Sigmoid colon (tissue), 7 donors: ENCODE results near the gene CLC. TPM values are rescaled to one million over a fixed set of nuclear protein-coding genes. Genes with fewer than 3 reads are reported as not detected.
"Not testable (repeated sequence)": the region's sequence is repeated elsewhere in the genome, so short reads cannot be mapped to it uniquely, and the experiment has no call there.

Source experiments
- DNase-seq: peaks from one replicate; pipeline ENCODE4 v3.0.0-alpha.2; 2019
- H3K27ac ChIP-seq, 4 donors: fragments of 200-600 bp; sonication (generic); one replicate each; pipeline ENCODE4 v1.5.1; 2016 to 2019; ENCODE audit warnings: mild to moderate bottlenecking in 1 of 4
- H3K27me3 ChIP-seq, 3 donors: fragments of 200-600 bp; sonication (generic); one replicate each; pipeline ENCODE4 v1.5.1; 2019; ENCODE audit warnings: mild to moderate bottlenecking in 1 of 3
- H3K36me3 ChIP-seq, 4 donors: fragments of 200-600 bp; sonication (generic); one replicate each; pipeline ENCODE4 v1.5.1; 2016 to 2019
- H3K4me1 ChIP-seq, 4 donors: fragments of 200-600 bp; sonication (generic); one replicate each; pipeline ENCODE4 v1.5.1; 2017 to 2019
- H3K4me3 ChIP-seq, 4 donors: fragments of 200-600 bp; sonication (generic); one replicate each; pipeline ENCODE4 v1.5.1; 2017 to 2019; ENCODE audit warnings: mild to moderate bottlenecking in 2 of 4, moderate library complexity in 1 of 4
- H3K9me3 ChIP-seq, 4 donors: fragments of 200-600 bp in 3 of 4; sonication (generic) in 3 of 4; one replicate each; pipeline versions ENCODE4 v1.5.1 to v1.6.1; 2013 to 2019
- CTCF ChIP-seq, 4 experiments: fragments of 450-650 bp in 3 of 4; fragments of 200-600 bp in 1 of 4; IDR thresholded peaks; one replicate each; pipeline ENCODE4 v1.5.1; 2016 to 2019; ENCODE audit warnings: antibody characterized with exemption in 4 of 4, mild to moderate bottlenecking in 3 of 4, moderate library complexity in 2 of 4
- EP300 ChIP-seq, 4 donors: sonication (generic); formaldehyde crosslinking; IDR thresholded peaks; one replicate each; pipeline ENCODE4 v1.6.1; 2017; ENCODE audit warnings: antibody characterized with exemption in 4 of 4
- POLR2A ChIP-seq, 2 donors: fragments of 450-650 bp; IDR thresholded peaks; one replicate each; pipeline ENCODE4 v1.6.1; 2016; ENCODE audit warnings: antibody characterized with exemption in 2 of 2, mild to moderate bottlenecking in 2 of 2, moderate library complexity in 2 of 2
- POLR2AphosphoS5 ChIP-seq, 4 donors: sonication (generic); formaldehyde crosslinking; IDR thresholded peaks; one replicate each; pipeline ENCODE4 v1.6.1; 2017; ENCODE audit warnings: antibody characterized with exemption in 4 of 4
- WGBS, 2 donors: extraction: QIAGEN DNeasy Blood & Tissue Kit; methylation state at CpG; one replicate each; pipeline ENCODE4 v1.1.7; 2013; 5-methylcytosine and 5-hydroxymethylcytosine counted together
- intact Hi-C: fragments of 100-400 bp; cut with DNase I; formaldehyde crosslinking; loops from one replicate; pipeline ENCODE4 v1.15.1; 2023
- polyA plus RNA-seq, 3 donors: library from polyadenylated mRNA; stranded (reverse); fragments of 200-250 nt; gene quantifications; one replicate each; pipeline ENCODE4 v1.2.3, GENCODE V29; 2013
- total RNA-seq, 4 donors: library from RNA; depleted of rRNA; stranded (reverse); fragments of >200 nt; gene quantifications; one replicate each; pipeline ENCODE4 v1.1.0, GENCODE V29; 2016
- donor health status: healthy with polysubstance abuse.
- donor health status: Bipolar disorder and iron deficiency.
- donor health status: healthy.

The CLC gene
- total and polyA plus RNA-seq, 7 donors = 7.2 TPM; not detected in 6

GRCh38 chr19:39698535-39698934 is 39.3 kb downstream of the CLC start:
- TF ChIP-seq EP300 (IDR thresholded peaks at IDR 0.05) (no peak), POLR2AphosphoS5 (IDR thresholded peaks at IDR 0.05) (no peak), CTCF (IDR thresholded peaks at IDR 0.05) (no peak), POLR2A (IDR thresholded peaks at IDR 0.05) (no peak)
- H3K9me3 ChIP-seq = no peaks in the 10 kb centered on the region
- intact Hi-C loops = no loop called here
- DNase-seq = no peak
- no peak overlapping the region for H3K4me3 ChIP-seq
- no peak overlapping the region for H3K27ac ChIP-seq
- no peaks in the 10 kb centered on the region for H3K36me3 ChIP-seq
- H3K27me3 ChIP-seq = peaks cover 0 to 10% (median 0%) of the 10 kb centered on the region in 3 donors
- H3K4me1 ChIP-seq = no peaks in the 10 kb centered on the region

- Histone ChIP-seq H3K27ac (no peak overlapping the region), H3K4me1 (no peaks in the 10 kb centered on the region), H3K4me3 (no peak overlapping the region), H3K27me3 (peaks cover 0 to 10% (median 0%) of the 10 kb centered on the region in 3 donors), H3K9me3 (no peaks in the 10 kb centered on the region), H3K36me3 (no peaks in the 10 kb centered on the region)
- no peak for TF ChIP-seq POLR2AphosphoS5 (IDR thresholded peaks at IDR 0.05)
- no peak for TF ChIP-seq EP300 (IDR thresholded peaks at IDR 0.05)
- TF ChIP-seq POLR2A (IDR thresholded peaks at IDR 0.05) = no peak
- TF ChIP-seq CTCF (IDR thresholded peaks at IDR 0.05) = no peak
- intact Hi-C loops = no loop called here
- DNase-seq = no peak
- WGBS, 2 donors = 68 to 71% methylated on average over 2 of the region's 2 CpGs
Measured at GRCh38 chr19:39696387-39696786, 41.4 kb downstream of the CLC start.

GRCh38 chr19:39695759-39696158 is 42.1 kb downstream of the CLC start:
- DNase-seq = no peak
- Histone ChIP-seq H3K9me3 (no peaks in the 10 kb centered on the region), H3K27me3 (peaks cover 0 to 10% (median 0%) of the 10 kb centered on the region in 3 donors), H3K36me3 (no peaks in the 10 kb centered on the region), H3K4me1 (no peaks in the 10 kb centered on the region), H3K27ac (no peak overlapping the region), H3K4me3 (no peak overlapping the region)
- 27 to 67% methylated on average over 2 of the region's 2 CpGs for WGBS, 2 donors
- intact Hi-C loops = no loop called here
- TF ChIP-seq CTCF (IDR thresholded peaks at IDR 0.05) (no peak), EP300 (IDR thresholded peaks at IDR 0.05) (no peak), POLR2A (IDR thresholded peaks at IDR 0.05) (no peak), POLR2AphosphoS5 (IDR thresholded peaks at IDR 0.05) (no peak)

- Histone ChIP-seq H3K4me1 (no peaks in the 10 kb centered on the region), H3K4me3 (no peak overlapping the region), H3K9me3 (peaks cover 0 to 2% (median 0%) of the 10 kb centered on the region in 4 donors), H3K36me3 (no peaks in the 10 kb centered on the region), H3K27me3 (no peaks in the 10 kb centered on the region), H3K27ac (no peak overlapping the region)
- TF ChIP-seq POLR2A (IDR thresholded peaks at IDR 0.05) (no peak), CTCF (IDR thresholded peaks at IDR 0.05) (no peak), EP300 (IDR thresholded peaks at IDR 0.05) (no peak), POLR2AphosphoS5 (IDR thresholded peaks at IDR 0.05) (no peak)
- intact Hi-C loops = no loop called here
- WGBS, 2 donors = 70 to 71% methylated on average over 1 of the region's 1 CpG
- no peak for DNase-seq
Measured at GRCh38 chr19:39692822-39693221, 45.0 kb downstream of the CLC start.

GRCh38 chr19:39692166-39692565 is 45.7 kb downstream of the CLC start:
- no peak overlapping the region for H3K27ac ChIP-seq
- H3K4me3 ChIP-seq = no peak overlapping the region
- no peaks in the 10 kb centered on the region for H3K27me3 ChIP-seq
- intact Hi-C loops = no loop called here
- H3K9me3 ChIP-seq = peaks cover 0 to 2% (median 0%) of the 10 kb centered on the region in 4 donors
- DNase-seq = no peak
- no peaks in the 10 kb centered on the region for H3K4me1 ChIP-seq
- H3K36me3 ChIP-seq = no peaks in the 10 kb centered on the region
- TF ChIP-seq CTCF (IDR thresholded peaks at IDR 0.05) = no peak
- TF ChIP-seq EP300 (IDR thresholded peaks at IDR 0.05) = no peak
- no peak for TF ChIP-seq POLR2A (IDR thresholded peaks at IDR 0.05)
- TF ChIP-seq POLR2AphosphoS5 (IDR thresholded peaks at IDR 0.05) = no peak
- 81 to 86% methylated on average over 3 of the region's 3 CpGs for WGBS, 2 donors

- H3K4me3 ChIP-seq, H3K9me3 ChIP-seq, DNase-seq, H3K4me1 ChIP-seq, intact Hi-C loops, H3K36me3 ChIP-seq, H3K27me3 ChIP-seq, H3K27ac ChIP-seq: not testable (repeated sequence)
- WGBS, 2 donors = 17 to 64% methylated on average over 4 of the region's 4 CpGs
Measured at GRCh38 chr19:39688637-39689036, 49.2 kb downstream of the CLC start.
